Astrocyte (in vitro differentiated cells and primary cell): ENCODE measurements around the gene UBXN4.

Source experiments
- EZH2 ChIP-seq: IDR thresholded peaks from 2 replicates; pipeline ENCODE4 v1.6.1; 2012; ENCODE audit warnings: mild to moderate bottlenecking, low read length, inconsistent platforms; ENCODE audit not compliant: insufficient read depth
- TF ChIP-seq, protein P1 (sequence below): IDR thresholded peaks from 2 replicates; pipeline ENCODE4 v1.5.1; 2011; ENCODE audit warnings: low read depth, mild to moderate bottlenecking, inconsistent platforms, low read length, moderate library complexity; ENCODE audit not compliant: insufficient read depth

GRCh38 chr2:135800513-135801460 lies 59.1 kb downstream of the UBXN4 start:
- TF ChIP-seq, protein P1, sequence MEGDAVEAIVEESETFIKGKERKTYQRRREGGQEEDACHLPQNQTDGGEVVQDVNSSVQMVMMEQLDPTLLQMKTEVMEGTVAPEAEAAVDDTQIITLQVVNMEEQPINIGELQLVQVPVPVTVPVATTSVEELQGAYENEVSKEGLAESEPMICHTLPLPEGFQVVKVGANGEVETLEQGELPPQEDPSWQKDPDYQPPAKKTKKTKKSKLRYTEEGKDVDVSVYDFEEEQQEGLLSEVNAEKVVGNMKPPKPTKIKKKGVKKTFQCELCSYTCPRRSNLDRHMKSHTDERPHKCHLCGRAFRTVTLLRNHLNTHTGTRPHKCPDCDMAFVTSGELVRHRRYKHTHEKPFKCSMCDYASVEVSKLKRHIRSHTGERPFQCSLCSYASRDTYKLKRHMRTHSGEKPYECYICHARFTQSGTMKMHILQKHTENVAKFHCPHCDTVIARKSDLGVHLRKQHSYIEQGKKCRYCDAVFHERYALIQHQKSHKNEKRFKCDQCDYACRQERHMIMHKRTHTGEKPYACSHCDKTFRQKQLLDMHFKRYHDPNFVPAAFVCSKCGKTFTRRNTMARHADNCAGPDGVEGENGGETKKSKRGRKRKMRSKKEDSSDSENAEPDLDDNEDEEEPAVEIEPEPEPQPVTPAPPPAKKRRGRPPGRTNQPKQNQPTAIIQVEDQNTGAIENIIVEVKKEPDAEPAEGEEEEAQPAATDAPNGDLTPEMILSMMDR: no peak
- no peak for TF ChIP-seq EZH2
